Activated naive CD4-positive, alpha-beta T cell treated with anti-CD3 and anti-CD28 coated beads, Interleukin-2, amount 50 U/mL, for 24 hours (primary cell): Measurements from ENCODE around the gene ANKRD40CL.
"Not testable (repeated sequence)": the region's sequence is repeated elsewhere in the genome, so short reads cannot be mapped to it uniquely, and the experiment has no call there.

Experiments used
- H3K27ac Mint-ChIP-seq: one replicate; pipeline ENCODE4 v1.8.0; 2021; ENCODE audit warnings: mild to moderate bottlenecking, mixed read lengths
- H3K27me3 Mint-ChIP-seq: one replicate; pipeline ENCODE4 v1.8.0; 2021; ENCODE audit warnings: mixed read lengths
- H3K36me3 Mint-ChIP-seq: one replicate; pipeline ENCODE4 v1.8.0; 2021; ENCODE audit warnings: mixed read lengths
- H3K4me1 Mint-ChIP-seq: one replicate; pipeline ENCODE4 v1.8.0; 2021; ENCODE audit warnings: mixed read lengths
- H3K4me3 Mint-ChIP-seq: one replicate; pipeline ENCODE4 v1.8.0; 2021; ENCODE audit warnings: mild to moderate bottlenecking, mixed read lengths
- H3K9me3 Mint-ChIP-seq: one replicate; pipeline ENCODE4 v1.8.0; 2021; ENCODE audit warnings: mixed read lengths

ANKRD40CL gene

DNA sequence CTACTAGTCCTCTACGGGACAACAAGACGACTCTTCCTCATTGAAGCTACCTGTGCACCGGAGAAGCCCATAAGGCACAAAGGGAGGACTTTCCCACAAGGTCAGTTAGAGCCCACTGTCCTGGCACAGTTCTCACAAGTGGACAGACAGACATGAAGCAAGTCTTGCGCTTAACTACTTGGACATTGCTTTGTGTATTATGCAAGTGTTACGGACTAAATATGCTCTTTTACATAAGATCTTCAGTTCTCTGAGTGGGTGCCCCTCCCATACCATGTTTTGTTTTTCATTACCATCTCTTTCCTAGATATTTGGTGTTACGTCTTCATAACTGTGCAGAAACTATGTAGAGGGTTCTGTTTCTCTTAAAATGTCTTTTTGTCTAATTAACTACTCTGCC lies 18.1 kb downstream of the ANKRD40CL start:
- no peaks in the 10 kb centered on the region for H3K9me3 Mint-ChIP-seq
- H3K4me1 Mint-ChIP-seq: peaks cover 9% of the 10 kb centered on the region
- peak overlapping the region; percentile 6 for H3K27ac Mint-ChIP-seq
- peaks cover 24% of the 10 kb centered on the region for H3K36me3 Mint-ChIP-seq
- no peak overlapping the region for H3K4me3 Mint-ChIP-seq
- no peaks in the 10 kb centered on the region for H3K27me3 Mint-ChIP-seq

DNA sequence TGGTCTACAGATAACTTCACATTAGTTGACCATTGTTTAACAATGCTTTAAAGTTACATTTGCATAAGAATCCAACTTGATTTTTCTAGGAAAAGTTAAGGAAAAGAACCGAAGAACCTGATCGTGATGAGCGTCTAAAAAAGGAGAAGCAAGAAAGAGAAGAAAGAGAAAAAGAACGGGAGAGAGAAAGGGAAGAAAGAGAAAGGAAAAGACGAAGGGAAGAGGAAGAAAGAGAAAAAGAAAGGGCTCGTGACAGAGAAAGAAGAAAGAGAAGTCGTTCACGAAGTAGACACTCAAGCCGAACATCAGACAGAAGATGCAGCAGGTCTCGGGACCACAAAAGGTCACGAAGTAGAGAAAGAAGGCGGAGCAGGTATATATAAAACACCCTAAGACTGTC lies 21.7 kb downstream of the ANKRD40CL start:
- Mint-ChIP-seq H3K9me3 (no peaks in the 10 kb centered on the region), H3K4me3 (no peak overlapping the region), H3K27ac (peak overlapping the region; percentile 2), H3K27me3 (no peaks in the 10 kb centered on the region), H3K4me1 (peaks cover 9% of the 10 kb centered on the region), H3K36me3 (peaks cover 26% of the 10 kb centered on the region)

DNA sequence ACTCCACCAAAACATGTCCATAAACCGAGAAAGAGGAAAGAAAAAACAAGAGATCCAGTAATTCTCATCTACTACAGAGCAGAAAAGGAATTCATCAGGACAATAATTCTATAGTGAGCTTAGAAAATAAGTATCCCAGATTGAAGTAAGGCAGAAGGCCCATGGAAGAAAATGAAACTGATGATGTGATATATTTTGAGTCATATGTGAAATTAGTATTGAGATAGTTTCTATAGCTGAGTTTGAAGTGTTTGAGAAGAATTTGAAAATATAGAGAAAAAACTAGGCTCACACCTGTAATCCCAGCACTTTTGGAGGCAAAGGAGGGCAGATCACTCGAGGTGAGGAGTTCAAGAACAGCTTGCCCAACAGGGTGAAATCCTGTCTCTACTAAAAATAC lies 28.2 kb downstream of the ANKRD40CL start:
- Mint-ChIP-seq H3K4me3 (no peak overlapping the region), H3K4me1 (peaks cover 53% of the 10 kb centered on the region), H3K36me3 (peaks cover 18% of the 10 kb centered on the region), H3K27me3 (no peaks in the 10 kb centered on the region), H3K9me3 (no peaks in the 10 kb centered on the region), H3K27ac (peak overlapping the region; percentile 56)

DNA sequence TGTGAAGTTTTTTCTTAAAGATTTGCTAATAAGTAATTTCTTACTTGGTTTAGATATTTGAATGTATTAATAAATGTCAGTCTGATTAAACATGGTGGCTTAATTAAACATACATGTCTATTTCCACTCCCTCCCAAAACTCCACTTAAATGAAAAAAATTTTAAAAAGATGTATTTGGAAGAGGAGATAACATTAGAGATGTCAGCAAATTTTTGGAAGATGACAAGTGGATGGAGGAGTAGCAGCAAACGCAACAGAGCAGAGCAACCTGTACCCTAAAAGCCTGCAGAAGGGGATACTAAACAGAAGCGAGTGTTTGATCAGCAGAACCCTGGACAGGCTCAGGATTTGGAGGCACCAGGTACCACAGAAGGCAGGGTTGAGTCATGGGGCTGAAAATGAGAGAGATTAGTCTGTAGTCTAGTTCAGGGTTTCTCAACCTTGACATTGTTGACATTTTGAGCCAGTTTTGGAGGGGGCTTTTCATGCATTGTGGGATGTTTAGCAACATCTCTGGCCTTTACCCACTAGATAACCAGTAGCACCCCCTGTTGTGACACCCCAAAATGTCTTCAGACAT lies 30.1 kb downstream of the ANKRD40CL start:
- peak overlapping the region; percentile 25 for H3K27ac Mint-ChIP-seq
- peaks cover 15% of the 10 kb centered on the region for H3K36me3 Mint-ChIP-seq
- H3K4me3 Mint-ChIP-seq: no peak overlapping the region
- H3K4me1 Mint-ChIP-seq: peaks cover 63% of the 10 kb centered on the region
- no peaks in the 10 kb centered on the region for H3K27me3 Mint-ChIP-seq
- H3K9me3 Mint-ChIP-seq: no peaks in the 10 kb centered on the region

DNA sequence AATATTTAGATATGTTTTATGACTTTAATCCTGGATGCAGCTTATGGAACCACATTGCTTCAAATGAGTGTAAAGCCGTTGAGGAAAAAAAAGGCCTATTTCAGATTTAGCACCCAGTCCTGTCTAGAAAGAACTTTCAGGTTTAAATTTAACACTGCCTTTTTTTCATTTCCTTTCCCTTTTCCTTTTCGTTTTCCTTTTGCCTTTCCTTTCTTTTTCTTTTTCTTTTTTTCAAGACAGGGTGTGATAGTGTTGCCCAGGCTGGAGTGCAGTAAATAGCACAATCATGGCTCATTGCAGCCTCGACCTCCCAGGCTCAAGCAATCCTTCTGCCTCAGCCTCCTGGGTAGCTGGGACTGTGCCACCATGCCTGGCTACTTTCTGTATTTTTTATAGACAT lies 32.0 kb downstream of the ANKRD40CL start:
- Mint-ChIP-seq H3K27ac (no peak overlapping the region), H3K4me1 (peaks cover 77% of the 10 kb centered on the region), H3K27me3 (no peaks in the 10 kb centered on the region), H3K36me3 (peaks cover 9% of the 10 kb centered on the region), H3K4me3 (no peak overlapping the region), H3K9me3 (no peaks in the 10 kb centered on the region)

DNA sequence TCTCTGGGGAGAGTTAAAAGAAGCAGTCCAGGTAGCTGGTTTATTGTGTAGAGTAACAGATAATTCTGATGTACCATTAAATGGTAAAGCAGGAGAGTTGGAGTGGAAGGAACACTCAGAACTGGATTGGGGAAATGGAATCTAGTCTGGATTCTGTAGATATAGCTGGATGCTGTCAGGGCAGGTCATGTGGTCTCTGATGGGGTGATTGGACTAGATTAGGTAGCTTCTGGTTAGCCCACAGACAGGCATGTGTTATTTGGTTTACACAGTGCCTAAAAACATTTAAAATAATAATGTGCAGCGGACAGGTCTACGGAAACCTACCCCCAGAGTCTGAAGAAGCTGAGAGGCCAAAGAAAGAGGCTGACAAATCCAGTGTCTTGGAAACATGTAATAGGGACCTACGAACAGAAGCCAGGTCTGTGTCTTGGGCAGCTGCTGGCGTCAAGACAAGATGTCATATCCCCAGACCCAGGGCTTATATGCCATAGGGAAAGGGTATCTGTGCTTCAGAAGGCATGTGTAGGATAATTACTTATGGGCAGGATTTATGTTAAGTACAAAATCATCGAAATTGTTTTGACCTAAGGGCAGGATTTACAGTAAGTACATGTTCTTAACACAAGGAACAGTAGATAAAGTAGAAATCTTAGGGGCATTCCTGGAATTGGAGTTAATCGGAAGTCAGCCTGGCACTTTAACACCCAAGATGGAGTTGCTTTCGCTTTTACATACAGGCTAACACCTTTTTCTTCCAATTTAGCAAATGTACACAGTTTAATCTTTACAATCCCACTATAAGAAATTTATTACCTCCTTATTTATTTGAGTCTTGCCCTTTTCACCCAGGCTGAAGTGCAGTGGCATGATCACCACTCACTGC lies 35.5 kb downstream of the ANKRD40CL start:
- Mint-ChIP-seq H3K4me3 (peak overlapping the region; percentile 11), H3K9me3 (no peaks in the 10 kb centered on the region), H3K27me3 (no peaks in the 10 kb centered on the region), H3K27ac (peak overlapping the region; percentile 27), H3K4me1 (peaks cover 73% of the 10 kb centered on the region), H3K36me3 (no peaks in the 10 kb centered on the region)

DNA sequence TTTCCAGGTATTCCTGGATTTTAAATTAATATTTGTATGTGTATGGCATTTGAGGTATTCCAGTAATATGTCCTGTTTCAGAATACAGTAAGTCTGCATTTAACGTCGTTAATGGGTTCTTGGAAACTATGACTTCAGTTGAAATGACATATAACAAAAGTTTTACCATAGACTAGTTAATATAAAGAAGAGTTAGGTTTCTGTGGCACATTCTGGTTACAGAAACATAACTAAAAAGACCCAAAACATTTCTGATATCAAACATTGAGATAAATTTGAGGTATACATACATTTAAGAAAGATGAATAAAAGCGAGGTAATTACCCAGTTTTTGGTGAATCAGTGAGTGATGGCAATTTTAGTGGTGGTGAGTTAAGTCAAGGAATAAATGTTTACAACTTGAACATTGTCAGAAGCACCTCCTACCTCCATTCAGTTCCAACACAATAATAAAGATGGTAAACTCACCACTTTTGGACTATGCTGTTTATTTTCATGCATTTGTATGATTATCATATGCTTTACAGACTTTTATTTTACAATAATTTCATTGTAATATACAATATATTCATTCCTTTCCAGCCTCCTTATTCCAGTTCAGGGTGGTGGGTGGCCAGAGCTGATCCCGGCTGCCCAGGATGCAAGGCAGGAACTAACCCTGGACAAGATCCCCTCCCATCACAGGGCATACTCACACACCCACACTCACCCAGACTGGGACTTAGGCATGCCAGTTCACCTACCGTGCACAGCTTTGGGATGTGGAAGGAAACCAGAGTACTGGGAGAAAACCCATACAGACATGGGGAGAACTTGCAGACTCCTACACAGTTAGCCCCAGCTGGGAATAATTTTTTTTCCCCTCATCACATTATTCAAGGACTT lies 38.2 kb downstream of the ANKRD40CL start:
- Mint-ChIP-seq H3K27me3 (no peaks in the 10 kb centered on the region), H3K27ac (no peak overlapping the region), H3K4me3 (no peak overlapping the region), H3K4me1 (peaks cover 61% of the 10 kb centered on the region), H3K36me3 (no peaks in the 10 kb centered on the region), H3K9me3 (no peaks in the 10 kb centered on the region)

DNA sequence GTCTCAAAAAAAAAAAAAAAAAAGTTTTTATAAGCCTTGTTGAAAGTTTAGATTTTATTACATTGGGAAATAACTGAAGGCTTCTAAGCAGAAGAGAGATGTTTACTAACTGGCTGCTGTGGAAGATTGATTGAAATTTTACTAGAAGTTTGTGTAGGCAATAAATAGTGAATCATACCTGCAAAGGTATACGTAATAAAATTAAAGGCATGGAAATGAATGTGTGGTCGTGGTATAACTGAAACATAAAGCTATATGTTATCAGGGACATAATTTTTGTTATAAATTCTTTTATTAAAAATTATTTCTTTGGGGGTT lies 39.2 kb downstream of the ANKRD40CL start:
- no peaks in the 10 kb centered on the region for H3K36me3 Mint-ChIP-seq
- no peaks in the 10 kb centered on the region for H3K27me3 Mint-ChIP-seq
- H3K27ac Mint-ChIP-seq: no peak overlapping the region
- no peak overlapping the region for H3K4me3 Mint-ChIP-seq
- H3K9me3 Mint-ChIP-seq: no peaks in the 10 kb centered on the region
- H3K4me1 Mint-ChIP-seq: peaks cover 68% of the 10 kb centered on the region

DNA sequence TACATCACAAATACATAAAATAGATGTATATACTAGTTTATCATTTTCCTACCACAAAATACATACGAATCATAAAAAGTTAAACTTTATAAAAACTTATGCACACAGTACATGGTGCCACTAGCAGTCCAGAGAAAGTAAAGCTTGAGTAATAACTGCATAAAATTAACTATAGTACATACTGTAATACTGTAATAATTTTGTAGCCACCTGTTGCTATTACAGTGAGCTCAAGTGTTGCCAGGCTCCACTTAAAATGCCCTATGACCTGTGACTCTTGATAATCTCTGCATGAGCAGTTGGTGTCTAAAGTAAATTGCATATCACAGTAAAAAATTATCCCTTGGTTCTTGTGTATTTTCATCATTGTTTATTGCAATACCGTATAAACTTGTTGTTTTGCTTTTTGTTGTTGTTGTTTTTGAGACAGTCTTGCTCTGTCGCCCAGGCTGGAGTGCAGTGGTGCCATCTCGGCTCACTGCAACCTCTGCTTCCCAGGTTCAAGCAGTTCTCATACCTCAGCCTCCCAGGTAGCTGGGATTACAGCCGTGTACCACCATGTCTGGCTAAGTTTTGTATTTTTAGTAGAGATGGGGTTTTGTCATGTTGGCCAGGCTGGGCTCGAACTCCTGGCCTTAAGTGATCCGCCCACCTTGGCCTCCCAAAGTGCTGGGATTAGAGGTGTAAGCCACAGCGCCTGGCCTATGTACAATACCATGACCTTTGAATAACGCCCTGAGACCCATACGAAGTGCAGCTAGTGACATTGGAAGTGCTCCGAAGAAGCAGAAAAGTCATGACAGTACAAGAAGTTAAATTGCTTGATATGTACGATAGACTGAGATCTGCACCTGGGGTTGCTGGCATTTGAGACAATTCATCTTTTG lies 41.3 kb downstream of the ANKRD40CL start:
- H3K9me3 Mint-ChIP-seq: no peaks in the 10 kb centered on the region
- no peaks in the 10 kb centered on the region for H3K27me3 Mint-ChIP-seq
- peak overlapping the region; percentile 8 for H3K4me3 Mint-ChIP-seq
- H3K27ac Mint-ChIP-seq: no peak overlapping the region
- peaks cover 64% of the 10 kb centered on the region for H3K4me1 Mint-ChIP-seq
- H3K36me3 Mint-ChIP-seq: peaks cover 6% of the 10 kb centered on the region

DNA sequence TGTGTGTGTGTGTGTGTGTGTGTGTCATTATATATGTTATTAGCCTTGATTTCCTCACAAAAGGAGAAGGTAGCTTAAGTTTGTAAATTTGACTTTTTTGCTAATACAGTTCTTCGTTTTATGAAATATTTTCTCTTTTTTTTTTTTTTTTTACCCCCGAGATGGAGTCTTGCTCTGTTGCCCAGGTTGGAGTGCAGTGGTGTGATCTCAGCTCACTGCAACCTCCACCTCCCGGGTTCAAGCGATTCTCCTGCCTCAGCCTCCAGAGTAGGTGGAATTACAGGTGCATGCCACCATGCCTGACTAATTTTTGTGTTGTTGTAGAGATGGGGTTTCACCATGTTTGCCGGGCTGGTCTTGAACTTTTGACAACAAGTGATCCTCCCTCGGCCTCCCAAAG lies 42.7 kb downstream of the ANKRD40CL start:
- H3K36me3 Mint-ChIP-seq: peaks cover 13% of the 10 kb centered on the region
- H3K9me3 Mint-ChIP-seq, H3K27ac Mint-ChIP-seq, H3K27me3 Mint-ChIP-seq, H3K4me3 Mint-ChIP-seq: not testable (repeated sequence)
- peaks cover 62% of the 10 kb centered on the region for H3K4me1 Mint-ChIP-seq

DNA sequence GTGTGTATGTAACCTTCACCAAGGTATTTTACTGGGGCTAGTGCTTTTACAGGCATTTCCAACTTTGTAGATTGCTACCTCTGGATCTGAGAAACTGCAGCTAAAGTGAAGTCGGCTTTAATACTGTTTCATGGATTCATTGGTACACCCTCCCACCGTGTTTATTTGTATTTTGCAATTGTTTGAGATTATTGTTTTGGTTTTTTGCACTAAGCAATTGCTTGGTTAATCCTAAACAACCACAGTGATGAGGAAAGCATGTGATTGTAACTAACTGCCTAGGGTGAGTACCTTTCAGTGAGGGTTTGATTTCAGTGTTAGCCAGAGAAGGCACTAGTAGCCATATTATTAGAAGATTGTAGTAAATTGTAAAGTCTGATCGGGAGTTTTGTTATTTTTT lies 44.6 kb downstream of the ANKRD40CL start:
- peak overlapping the region; percentile 41 for H3K27ac Mint-ChIP-seq
- H3K36me3 Mint-ChIP-seq: peaks cover 13% of the 10 kb centered on the region
- H3K9me3 Mint-ChIP-seq: no peaks in the 10 kb centered on the region
- H3K4me3 Mint-ChIP-seq: peak overlapping the region; percentile 75
- no peaks in the 10 kb centered on the region for H3K27me3 Mint-ChIP-seq
- H3K4me1 Mint-ChIP-seq: peaks cover 44% of the 10 kb centered on the region

DNA sequence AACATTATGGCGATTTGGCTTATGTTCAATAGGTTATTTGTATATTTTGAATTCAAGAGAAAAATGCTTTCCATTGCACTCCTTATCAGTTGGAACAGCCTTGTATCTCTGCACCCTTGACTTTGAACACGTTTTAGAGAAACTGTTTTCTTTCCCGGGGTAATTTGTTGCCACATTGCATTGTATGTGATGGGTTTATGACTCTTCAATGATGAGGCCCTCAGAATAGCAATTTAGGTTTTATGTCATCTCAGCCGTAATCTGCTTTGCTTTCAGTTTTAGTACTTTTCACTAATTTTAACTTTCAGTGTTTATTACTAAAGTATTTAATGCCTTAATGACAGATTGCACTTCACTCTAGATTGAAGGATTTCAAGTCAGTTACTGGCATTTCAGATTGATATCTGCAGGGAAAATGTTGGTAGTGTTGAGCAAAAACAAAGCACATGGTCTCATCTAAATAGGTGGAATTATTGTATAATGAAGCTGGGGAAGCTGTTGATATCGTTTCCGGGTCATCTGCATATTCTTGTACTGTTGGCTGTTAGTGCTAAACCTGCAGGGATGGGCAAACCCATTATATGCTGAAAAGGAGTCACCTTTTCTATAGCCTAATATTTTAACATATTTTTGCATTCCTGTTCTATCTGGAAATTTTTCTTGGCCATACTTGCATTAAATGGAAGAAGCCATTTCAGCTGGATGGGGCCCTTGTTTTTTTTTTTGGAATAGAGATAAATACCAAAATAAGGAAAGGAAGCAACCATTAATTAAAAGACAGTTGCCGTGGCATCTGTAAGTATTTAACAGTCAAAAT lies 45.9 kb downstream of the ANKRD40CL start:
- H3K4me3 Mint-ChIP-seq: peak overlapping the region; percentile 97
- H3K4me1 Mint-ChIP-seq: peaks cover 31% of the 10 kb centered on the region
- H3K36me3 Mint-ChIP-seq: peaks cover 13% of the 10 kb centered on the region
- peak overlapping the region; percentile 88 for H3K27ac Mint-ChIP-seq
- H3K27me3 Mint-ChIP-seq: no peaks in the 10 kb centered on the region
- H3K9me3 Mint-ChIP-seq: no peaks in the 10 kb centered on the region

DNA sequence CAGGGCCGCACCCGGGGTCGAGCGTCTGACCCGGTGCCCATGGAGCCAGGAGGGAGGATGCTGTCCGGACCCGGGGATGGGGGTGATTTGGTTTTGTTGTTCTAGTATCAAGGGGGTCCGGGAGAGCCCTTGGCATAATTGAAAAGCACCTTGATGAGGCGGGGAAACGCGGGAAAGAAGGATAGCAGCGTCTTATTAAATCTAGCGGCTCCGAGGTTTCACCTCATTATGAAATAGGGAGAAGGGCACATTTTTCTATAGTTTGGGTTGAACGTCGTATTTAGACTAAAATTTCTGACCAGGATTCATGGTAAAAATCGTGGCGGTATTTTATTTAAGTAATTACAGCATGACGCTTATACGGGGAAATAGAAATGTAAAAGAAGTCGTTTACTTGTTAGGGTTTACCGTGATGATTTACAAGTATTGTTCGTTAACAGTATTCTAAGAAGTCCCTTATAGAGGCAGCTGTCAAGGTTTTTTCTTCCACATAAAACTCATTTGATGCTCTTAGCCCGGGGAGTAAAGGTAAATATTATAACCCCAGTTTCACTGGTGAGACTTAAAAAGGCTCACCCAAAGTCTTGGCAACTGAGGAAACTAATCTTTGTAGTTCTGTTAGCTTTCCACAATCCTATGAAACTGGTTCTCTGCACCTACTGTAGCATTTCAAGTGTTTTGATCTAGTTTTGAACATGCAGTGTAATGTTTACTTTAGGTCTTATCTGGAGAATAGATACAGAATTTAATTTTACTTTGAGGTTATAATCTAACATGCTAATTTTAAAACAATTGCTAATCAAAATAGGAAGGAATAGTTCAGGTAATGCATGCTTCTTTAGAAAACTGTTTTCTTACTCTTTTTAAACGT lies 47.2 kb downstream of the ANKRD40CL start:
- peaks cover 25% of the 10 kb centered on the region for H3K4me1 Mint-ChIP-seq
- peak overlapping the region; percentile 97 for H3K4me3 Mint-ChIP-seq

More for the DNA sequence above, 47.2 kb downstream of the ANKRD40CL start:
- H3K36me3 Mint-ChIP-seq: peaks cover 13% of the 10 kb centered on the region
- H3K27me3 Mint-ChIP-seq: no peaks in the 10 kb centered on the region
- H3K9me3 Mint-ChIP-seq: no peaks in the 10 kb centered on the region
- peak overlapping the region; percentile 88 for H3K27ac Mint-ChIP-seq
